DND-41 (cell line): Measurements from ENCODE around the gene SLC22A14.

Experiments
- ATAC-seq: fragments of 200-7000 bp; cut with Tn5 transposase; 3 replicates; pipeline ENCODE4 v1.9.1; 2021; ENCODE audit warnings: low read depth; ENCODE audit not compliant: insufficient read depth
- DNase-seq: peaks from one replicate; pipeline ENCODE4 v3.0.0-alpha.2; 2020
- H2AFZ ChIP-seq: 2 replicates; pipeline ENCODE4 v1.6.0; 2012; ENCODE audit warnings: low read depth, low read length
- H3K27ac ChIP-seq: 2 replicates; pipeline ENCODE4 v1.5.1; 2012; ENCODE audit warnings: low read length, inconsistent platforms
- H3K27me3 ChIP-seq: fragments of 200-600 bp; sonication (generic); 2 replicates; pipeline ENCODE4 v1.6.0; 2012; ENCODE audit warnings: low read length, mild to moderate bottlenecking, inconsistent platforms; ENCODE audit not compliant: insufficient read depth, poor library complexity
- H3K36me3 ChIP-seq: 2 replicates; pipeline ENCODE4 v1.5.1; 2012; ENCODE audit warnings: low read length, inconsistent platforms; ENCODE audit not compliant: insufficient read depth
- H3K4me1 ChIP-seq: 2 replicates; pipeline ENCODE4 v1.5.1; 2012; ENCODE audit warnings: mild to moderate bottlenecking, low read length; ENCODE audit not compliant: insufficient read depth
- H3K4me2 ChIP-seq: 2 replicates; pipeline ENCODE4 v1.6.0; 2012; ENCODE audit warnings: mild to moderate bottlenecking, moderate library complexity, low read length, inconsistent platforms; ENCODE audit not compliant: insufficient read depth
- H3K4me3 ChIP-seq, 2 experiments: fragments of 200-600 bp in 1 of 2; shearing (Covaris generic) in 1 of 2; 2 replicates each; pipeline ENCODE4 v1.5.1; 2012 to 2016; ENCODE audit warnings: inconsistent platforms in 2 of 2, low read length in 2 of 2, mild to moderate bottlenecking in 2 of 2, low read depth in 1 of 2, moderate library complexity in 1 of 2
- H3K79me2 ChIP-seq: 2 replicates; pipeline ENCODE4 v1.6.0; 2012; ENCODE audit warnings: low read length, inconsistent platforms; ENCODE audit not compliant: insufficient read depth
- H3K9ac ChIP-seq: 2 replicates; pipeline ENCODE4 v1.6.0; 2012; ENCODE audit warnings: low read depth, mild to moderate bottlenecking, inconsistent platforms, low read length, moderate library complexity
- H3K9me3 ChIP-seq: 2 replicates; pipeline ENCODE4 v1.5.1; 2012; ENCODE audit warnings: low read length, moderate library complexity, mild to moderate bottlenecking, inconsistent platforms; ENCODE audit not compliant: insufficient read depth, severe bottlenecking
- H4K20me1 ChIP-seq: 2 replicates; pipeline ENCODE4 v1.6.0; 2012; ENCODE audit warnings: low read length; ENCODE audit not compliant: insufficient read depth
- EZH2 ChIP-seq: IDR thresholded peaks from 3 replicates; pipeline ENCODE4 v1.6.1; 2012; ENCODE audit warnings: borderline replicate concordance, low read depth, mild to moderate bottlenecking, moderate library complexity, low read length, inconsistent platforms; ENCODE audit not compliant: severe bottlenecking
- TF ChIP-seq, protein P1 (sequence below): IDR thresholded peaks from 2 replicates; pipeline ENCODE4 v1.5.1; 2012; ENCODE audit warnings: borderline replicate concordance, low read length, moderate library complexity, mild to moderate bottlenecking; ENCODE audit not compliant: poor library complexity, severe bottlenecking; ENCODE audit errors: extremely low read depth

The SLC22A14 gene

DNA sequence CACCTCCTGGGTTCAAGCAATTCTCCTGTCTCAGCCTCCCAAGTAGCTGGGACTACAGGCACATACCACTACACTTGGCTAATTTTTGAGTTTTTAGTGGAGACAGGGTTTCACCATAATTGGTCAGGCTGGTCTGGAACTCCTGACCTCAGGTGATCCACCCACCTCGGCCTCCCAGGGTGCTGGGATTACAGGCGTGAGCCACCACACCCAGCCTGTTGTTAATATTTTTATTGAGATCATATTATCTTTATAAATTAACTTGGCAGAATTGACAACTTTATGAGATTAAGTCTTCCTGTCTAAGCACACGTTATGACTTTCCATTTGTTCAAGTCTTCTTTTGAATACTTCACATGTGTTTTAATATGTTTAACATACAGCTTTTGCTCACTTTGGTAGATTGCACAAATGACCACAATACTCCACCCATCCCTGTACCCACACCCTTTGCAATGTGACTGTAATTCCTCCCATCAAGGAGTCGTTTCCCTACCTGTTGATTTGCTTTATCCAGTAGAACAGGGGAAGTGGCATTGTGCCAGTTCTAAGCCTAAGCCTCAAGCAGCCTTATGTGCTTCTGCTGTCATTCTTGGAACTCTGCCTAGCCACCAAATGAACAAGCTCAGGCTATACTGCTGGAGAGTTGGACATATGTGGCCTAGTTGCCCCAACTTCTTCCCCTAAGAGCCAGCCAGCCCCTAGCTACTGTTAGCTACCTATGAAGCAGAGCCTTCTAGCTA lies 72.7 kb downstream of the SLC22A14 start:
- Histone ChIP-seq H3K27me3 (no peaks in the 10 kb centered on the region), H3K9me3 (no peaks in the 10 kb centered on the region), H3K79me2 (peaks cover 4% of the 10 kb centered on the region; the same call in 1 of the 2 replicates), H3K27ac (no peak overlapping the region), H2AFZ (no peak overlapping the region), H4K20me1 (no peaks in the 10 kb centered on the region), H3K4me3 (no peak overlapping the region), H3K4me2 (no peak overlapping the region), H3K4me1 (no peaks in the 10 kb centered on the region; the same call in 1 of the 2 replicates), H3K9ac (no peak overlapping the region), H3K36me3 (peaks cover 10% of the 10 kb centered on the region; the same call in 1 of the 2 replicates)
- ATAC-seq, result peak; percentile 39; the same call in 1 of the 3 replicates
- DNase-seq, result no peak
- TF ChIP-seq EZH2, result no peak
- TF ChIP-seq, protein P1, sequence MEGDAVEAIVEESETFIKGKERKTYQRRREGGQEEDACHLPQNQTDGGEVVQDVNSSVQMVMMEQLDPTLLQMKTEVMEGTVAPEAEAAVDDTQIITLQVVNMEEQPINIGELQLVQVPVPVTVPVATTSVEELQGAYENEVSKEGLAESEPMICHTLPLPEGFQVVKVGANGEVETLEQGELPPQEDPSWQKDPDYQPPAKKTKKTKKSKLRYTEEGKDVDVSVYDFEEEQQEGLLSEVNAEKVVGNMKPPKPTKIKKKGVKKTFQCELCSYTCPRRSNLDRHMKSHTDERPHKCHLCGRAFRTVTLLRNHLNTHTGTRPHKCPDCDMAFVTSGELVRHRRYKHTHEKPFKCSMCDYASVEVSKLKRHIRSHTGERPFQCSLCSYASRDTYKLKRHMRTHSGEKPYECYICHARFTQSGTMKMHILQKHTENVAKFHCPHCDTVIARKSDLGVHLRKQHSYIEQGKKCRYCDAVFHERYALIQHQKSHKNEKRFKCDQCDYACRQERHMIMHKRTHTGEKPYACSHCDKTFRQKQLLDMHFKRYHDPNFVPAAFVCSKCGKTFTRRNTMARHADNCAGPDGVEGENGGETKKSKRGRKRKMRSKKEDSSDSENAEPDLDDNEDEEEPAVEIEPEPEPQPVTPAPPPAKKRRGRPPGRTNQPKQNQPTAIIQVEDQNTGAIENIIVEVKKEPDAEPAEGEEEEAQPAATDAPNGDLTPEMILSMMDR, result no peak

DNA sequence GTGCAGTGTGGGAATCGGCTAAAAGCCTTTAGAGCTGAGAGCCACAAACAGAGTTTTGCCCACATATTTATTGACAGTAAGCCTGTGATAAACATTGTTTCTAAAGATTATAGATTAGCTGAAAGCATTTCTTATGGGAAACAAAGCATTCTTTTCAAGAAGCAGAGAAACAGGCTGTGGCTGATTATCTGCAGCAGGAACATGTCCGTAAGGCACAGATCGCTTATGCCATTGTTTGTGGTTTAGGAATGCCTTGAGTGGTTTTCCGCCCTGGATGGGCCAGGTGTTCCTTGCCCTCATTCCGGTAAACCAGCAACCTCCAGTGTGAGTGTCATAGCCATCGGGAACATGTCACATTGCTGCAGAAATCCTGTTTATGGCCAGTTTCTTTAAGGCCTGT lies 76.9 kb downstream of the SLC22A14 start:
- H3K36me3 ChIP-seq, result peaks cover 36% of the 10 kb centered on the region
- no peak for ATAC-seq
- TF ChIP-seq, protein P1, result no peak
- TF ChIP-seq EZH2, result no peak

DNA sequence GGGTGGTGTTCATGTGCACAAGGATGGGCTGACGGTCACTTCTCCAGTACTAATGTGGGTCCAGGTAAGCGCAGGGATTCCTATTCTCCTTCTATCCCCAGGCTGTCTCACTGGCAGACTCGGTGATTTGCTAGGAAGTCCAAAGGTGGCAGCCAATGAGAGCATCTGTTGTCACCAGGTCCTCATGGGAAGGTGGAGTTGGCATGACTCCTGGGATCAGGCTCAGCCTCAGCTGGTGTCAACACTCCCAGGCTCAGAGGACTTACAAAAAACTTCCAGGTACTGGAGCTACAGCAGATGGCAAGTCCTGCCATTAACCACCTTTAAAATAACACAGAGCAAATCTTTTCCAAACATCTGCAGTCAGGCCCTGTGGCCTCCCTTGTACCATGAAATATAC lies 78.3 kb downstream of the SLC22A14 start:
- H3K4me3 ChIP-seq, result no peak overlapping the region
- H3K9me3 ChIP-seq, result no peaks in the 10 kb centered on the region
- no peak overlapping the region for H3K27ac ChIP-seq
- H4K20me1 ChIP-seq, result no peaks in the 10 kb centered on the region; the same call in 1 of the 2 replicates
- TF ChIP-seq, protein P1, result no peak
- no peak for TF ChIP-seq EZH2
- no peaks in the 10 kb centered on the region for H3K27me3 ChIP-seq
- DNase-seq, result no peak
- no peak overlapping the region for H2AFZ ChIP-seq
- no peak for ATAC-seq
- peaks cover 47% of the 10 kb centered on the region for H3K36me3 ChIP-seq
- H3K79me2 ChIP-seq, result no peaks in the 10 kb centered on the region
- H3K9ac ChIP-seq, result no peak overlapping the region
- H3K4me2 ChIP-seq, result no peak overlapping the region
- H3K4me1 ChIP-seq, result no peaks in the 10 kb centered on the region

More for the DNA sequence above, 76.9 kb downstream of the SLC22A14 start:
- Histone ChIP-seq H3K79me2 (no peaks in the 10 kb centered on the region), H3K4me3 (no peak overlapping the region), H3K9me3 (no peaks in the 10 kb centered on the region), H3K9ac (no peak overlapping the region), H3K27ac (no peak overlapping the region), H4K20me1 (no peaks in the 10 kb centered on the region; the same call in 1 of the 2 replicates), H3K4me2 (no peak overlapping the region), H2AFZ (no peak overlapping the region), H3K27me3 (no peaks in the 10 kb centered on the region), H3K4me1 (no peaks in the 10 kb centered on the region)
- DNase-seq, result no peak
